Superior temporal gyrus (tissue), 1 donor: ENCODE measurements around the gene MOB2.

Experiments
- DNase-seq: peaks from one replicate; pipeline ENCODE4 v3.0.0-alpha.2; 2016; ENCODE audit errors: extremely low spot score

Gene MOB2

DNA sequence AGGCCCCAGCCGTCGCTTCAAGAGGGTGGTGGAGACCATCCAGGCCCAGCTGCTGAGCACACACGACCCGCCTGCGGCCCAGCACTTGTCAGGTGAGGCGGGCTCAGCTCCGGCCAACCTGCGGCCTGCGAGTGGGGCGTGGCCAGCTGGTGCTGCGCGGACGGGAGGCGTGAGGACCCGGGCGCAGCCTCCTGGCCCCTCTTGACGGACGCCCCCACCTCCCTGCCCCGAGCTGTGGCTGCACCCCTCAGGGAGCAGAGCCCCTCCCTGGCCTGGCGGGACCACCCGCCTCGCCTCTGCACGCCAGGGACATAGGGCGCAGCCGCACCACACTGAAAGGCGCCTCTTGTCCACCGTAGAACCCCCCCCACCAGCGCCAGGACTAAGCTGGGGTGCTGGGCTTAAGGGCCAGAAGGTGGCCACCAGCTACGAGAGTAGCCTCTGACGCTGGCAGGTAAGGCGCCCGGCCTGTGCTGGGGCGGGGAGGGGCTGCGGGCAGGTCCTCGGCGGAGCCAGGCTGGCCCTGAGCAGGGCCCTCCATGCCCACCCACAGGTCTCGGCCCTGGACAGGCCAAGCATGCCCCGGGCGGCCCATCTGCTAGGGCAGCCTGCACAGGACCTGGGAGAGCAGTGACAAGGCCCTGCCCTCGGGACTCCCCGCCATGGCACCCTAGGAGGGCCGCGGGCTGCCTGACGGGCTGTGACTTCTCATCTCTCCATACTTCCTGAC lies 29.8 kb downstream of the MOB2 start:
- DNase-seq = no peak

DNA sequence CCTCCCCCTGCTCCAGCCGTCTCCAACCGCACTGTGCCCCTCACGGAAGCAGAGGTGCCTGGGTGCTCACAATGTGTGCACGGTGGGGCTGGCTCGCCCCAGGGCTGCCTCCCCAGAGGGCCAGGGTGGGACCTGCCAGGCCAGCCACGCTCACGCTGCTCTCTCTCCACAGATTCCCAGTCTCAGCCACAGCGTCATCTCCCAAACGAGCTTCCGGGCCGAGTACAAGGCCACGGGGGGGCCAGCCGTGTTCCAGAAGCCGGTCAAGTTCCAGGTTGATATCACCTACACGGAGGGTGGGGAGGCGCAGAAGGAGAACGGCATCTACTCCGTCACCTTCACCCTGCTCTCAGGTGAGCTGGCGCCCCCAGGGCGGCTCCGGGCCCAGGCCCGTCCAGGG lies 30.4 kb downstream of the MOB2 start:
- DNase-seq = no peak

DNA sequence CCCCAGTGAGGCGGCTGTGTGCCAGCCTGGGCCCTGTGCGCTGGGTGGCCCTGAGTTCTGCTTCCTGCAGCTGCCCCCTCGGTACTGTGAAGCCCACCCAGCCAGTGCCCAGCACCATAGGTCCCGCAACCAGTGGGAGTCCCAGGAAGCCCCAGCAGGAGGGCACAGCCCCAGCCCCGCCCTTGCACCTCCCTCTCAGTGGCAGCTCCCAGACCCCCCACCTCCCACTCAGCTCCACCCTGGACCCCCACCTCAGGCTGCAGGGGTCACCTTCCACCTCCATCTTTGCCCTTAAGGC lies 30.9 kb downstream of the MOB2 start:
- DNase-seq = no peak

DNA sequence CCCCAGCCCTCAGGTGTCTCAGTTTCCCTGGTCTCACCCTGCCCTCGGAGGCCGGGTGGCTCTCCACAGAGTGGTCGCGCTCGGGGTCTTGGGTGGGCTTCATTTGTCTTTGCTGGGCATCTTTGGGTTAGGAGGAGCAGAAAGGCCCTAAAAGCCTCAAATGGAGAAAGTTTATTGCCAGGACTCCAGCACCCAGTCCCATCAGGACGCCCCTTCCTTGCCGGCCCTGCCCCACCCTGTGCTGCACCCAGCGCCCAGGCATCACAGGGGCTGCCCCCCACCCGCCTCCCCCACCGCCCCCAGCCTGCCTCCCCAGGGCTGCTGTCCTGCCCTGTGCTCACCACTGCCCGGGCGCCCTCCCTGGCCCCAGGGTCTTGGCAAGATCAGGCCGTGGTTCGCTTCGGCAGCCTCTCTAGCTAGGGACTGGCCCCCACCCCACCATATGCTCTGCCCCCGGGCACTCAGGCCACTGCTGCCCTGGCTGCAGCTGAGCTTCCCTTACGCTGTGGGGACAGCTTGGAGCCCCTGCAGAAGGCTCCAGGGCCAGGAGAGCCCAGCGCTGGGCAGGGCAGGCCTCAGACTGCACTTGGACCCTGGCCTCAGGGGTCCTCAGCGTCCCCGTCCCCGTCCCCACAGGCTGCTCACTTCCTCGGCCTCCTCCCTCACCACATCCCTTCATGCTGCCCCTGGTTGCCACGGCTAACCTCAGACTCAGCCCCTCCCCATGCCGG lies 31.4 kb downstream of the MOB2 start:
- no peak for DNase-seq

DNA sequence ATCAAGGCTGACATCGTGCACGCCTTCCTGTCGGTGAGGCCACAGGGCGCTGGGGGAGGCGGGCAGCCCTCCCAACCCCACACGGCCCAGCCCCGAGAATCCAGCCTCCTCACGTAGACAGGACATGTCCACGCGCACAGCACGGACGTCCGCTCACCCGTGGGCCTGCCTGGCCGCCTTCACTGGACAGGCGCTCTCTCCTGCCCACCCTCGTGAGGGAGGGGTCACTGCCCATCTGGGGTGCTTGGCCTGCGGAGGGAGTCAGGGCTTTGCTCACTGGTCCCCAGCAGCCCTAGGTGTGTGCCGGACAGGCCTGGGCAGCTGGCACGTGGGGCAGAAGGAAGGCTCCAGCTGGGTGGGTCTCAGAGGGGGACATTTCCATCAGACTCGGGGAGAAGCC lies 32.0 kb downstream of the MOB2 start:
- no peak for DNase-seq

DNA sequence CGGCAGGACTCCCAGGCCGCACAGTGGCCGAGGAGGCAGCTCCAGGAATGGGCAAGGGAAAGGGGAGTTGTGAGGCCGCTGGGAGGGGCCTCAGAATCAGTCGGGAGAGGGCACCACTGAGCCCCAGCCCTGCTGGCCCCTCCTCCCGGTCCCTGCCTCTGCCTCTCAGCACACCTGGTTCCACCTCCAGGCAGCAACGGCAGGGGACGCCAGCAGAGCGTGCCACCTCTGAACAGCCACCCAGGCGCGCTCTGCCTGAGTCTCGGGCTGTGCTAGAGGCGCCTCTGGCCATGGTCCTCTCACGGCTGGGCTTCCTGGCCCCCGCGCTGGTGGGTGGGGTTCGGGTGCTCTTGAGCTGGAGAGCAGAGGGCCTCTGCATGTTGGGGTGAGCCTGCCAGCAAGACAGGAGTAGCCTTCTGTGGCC lies 33.0 kb downstream of the MOB2 start:
- no peak for DNase-seq

DNA sequence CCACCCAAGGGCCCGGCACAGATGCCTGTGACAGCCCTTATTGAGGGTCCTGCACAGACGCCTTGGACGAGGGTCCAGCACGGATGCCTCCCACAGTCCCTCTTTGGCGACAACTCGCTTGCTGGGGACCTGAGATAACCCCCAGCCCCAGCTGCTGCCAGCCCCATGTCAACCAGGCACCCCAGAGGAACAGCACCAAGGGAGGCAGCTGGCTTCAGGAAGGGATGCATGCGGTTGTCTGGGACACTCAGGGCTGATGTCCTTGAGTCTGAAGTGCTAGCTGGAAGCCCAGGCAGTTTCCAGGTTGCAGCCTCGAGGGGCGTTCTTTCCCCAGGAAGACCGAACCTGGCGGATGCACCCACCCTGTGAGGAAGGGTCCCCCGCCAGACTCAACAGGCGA lies 33.8 kb downstream of the MOB2 start:
- DNase-seq = no peak

DNA sequence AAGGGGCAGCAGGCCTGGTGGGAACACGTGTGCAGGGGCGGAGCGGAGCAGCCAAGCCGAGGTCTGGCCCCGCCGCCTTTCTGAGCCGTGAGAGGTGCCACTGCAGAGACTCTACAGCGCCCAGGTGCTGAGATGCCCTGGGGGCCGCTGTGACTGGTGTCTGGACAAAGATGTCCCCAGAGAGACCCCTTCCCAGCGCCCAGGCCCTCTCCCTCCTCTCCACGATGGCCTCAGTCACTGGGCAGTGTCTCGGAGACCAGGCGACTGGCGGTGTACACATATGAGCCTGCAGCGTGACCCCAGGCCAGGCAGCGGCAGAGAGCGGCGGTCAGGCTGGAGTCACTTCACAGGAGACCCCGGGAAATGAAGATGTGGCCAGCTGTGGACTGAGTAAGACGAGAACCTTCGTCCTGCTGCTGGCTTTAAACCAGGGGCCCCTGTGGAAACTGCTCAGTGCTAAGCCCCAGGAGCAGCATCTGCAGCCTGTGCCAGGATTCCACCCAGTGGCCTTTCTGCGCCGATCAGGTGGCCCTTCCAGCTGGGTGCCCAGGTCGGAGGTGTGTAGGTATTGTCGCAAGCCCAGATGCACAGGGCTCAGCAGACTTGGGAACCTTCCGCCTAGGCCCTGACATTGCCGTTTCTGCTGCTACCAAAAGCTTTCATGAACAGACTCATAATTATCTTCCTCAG lies 34.7 kb downstream of the MOB2 start:
- DNase-seq = no peak

DNA sequence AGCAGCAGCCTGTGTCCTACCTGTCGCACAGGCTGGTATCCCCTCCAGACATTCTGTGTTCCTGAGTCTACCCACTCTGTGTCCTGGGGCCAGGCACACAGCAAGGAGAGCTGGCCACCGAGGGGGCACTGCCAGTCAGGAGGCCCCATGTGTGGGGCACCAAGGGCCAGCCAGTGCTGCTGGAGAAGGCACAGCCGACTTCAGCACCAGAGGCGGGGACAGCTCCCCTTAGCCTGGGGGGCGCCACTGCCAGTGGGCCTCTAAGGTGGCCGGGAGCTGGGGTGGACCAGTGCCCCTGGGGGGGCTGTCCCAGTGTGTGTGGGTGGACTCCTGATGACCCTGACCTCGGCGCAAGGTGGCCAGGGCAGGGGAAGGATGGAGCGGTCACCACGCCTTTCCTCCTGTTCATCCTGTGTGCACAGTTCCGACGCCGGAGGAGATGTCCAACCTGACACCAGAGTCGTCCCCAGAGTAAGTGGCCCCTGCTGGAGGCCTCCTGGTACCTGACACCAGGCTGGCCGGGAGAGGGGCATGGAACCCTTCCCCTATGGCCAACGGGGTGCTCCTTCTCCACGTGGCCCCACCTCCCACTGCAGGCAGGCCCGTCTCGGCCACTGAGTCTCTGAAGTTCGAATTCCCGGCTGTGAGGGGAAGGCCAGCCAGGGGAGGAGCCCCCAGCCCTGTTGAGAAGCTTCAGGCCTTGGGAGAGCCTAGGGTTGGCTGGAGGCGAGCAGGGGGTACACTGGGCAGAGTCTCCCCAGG lies 35.4 kb downstream of the MOB2 start:
- no peak for DNase-seq

DNA sequence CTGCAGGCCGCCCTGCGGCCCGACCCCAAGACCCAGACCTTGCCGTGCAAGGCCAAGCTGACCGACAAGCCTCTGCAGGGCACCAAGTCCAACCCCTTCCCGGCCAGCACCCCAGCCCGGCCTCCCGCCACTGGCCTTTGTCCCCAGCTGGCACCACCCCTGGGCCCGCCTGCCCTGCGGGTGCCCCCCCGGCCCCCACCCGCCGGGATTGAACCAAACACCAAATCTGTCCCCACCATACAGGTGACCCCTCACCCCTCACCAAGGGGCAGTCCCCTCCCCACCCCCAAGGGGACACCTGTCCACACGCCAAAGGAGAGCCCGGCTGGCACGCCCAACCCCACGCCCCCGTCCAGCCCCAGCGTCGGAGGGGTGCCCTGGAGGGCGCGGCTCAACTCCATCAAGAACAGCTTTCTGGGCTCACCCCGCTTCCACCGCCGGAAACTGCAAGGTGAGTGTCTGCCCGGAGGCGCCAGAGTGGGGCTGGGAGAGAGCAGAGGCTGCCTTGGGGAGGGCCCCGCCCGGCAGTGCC lies 36.2 kb downstream of the MOB2 start:
- no peak for DNase-seq

DNA sequence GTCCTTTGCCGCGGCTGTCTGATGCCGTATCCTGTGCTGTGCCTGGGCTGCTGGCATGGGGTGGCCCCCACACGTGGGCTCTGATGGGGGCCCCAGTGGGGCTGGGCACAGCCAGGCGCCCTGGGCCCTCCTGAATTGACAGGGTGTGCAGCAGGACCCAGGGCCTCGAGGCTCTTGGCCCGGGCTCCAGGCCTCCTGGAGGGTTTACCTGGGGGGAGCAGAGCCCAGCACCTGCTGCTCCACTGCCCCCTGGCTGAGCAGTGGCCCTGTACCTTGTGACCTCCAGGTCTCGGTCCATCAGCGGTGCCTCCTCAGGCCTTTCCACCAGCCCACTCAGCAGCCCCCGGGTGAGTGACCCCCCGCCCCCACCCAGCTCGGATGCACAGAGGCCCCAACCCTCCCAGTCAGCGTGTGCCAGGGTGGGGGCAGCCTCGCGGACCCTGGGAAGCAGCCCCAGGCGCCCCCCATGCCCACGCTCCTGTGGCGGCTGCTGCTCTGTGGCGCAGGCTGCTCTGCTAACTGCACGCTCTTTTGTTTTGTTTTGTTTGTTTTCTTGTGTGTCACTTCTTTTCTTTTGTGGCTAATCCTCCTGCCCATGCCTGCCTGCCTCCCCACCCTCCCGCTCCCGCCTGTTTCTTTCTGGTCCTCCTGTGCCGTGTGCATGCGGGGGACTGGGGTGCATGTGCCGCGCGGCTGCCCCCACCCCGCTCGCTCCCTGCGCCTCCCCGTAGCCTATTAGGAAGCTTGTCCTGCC lies 36.9 kb downstream of the MOB2 start:
- no peak for DNase-seq

DNA sequence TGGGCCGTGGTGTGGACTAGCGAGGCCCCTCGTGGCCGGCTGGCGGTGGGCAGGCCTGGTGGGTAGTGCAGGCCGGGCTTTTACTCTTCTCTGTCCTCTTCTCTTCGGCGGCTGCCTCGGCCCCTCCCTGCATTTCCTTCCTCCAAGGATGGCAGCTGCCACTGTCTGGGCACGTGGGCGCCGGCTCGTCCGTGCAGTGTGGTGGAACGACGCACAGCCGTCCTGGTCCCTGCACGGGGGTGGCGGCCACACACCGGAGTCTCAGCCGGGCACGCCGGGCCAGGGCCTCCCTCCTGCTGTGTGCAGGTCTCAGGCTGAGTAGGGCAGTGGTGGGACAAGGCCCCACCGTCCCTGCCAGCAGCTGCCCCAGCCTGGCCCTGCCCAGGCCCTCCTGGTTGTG lies 37.7 kb downstream of the MOB2 start:
- DNase-seq = no peak

DNA sequence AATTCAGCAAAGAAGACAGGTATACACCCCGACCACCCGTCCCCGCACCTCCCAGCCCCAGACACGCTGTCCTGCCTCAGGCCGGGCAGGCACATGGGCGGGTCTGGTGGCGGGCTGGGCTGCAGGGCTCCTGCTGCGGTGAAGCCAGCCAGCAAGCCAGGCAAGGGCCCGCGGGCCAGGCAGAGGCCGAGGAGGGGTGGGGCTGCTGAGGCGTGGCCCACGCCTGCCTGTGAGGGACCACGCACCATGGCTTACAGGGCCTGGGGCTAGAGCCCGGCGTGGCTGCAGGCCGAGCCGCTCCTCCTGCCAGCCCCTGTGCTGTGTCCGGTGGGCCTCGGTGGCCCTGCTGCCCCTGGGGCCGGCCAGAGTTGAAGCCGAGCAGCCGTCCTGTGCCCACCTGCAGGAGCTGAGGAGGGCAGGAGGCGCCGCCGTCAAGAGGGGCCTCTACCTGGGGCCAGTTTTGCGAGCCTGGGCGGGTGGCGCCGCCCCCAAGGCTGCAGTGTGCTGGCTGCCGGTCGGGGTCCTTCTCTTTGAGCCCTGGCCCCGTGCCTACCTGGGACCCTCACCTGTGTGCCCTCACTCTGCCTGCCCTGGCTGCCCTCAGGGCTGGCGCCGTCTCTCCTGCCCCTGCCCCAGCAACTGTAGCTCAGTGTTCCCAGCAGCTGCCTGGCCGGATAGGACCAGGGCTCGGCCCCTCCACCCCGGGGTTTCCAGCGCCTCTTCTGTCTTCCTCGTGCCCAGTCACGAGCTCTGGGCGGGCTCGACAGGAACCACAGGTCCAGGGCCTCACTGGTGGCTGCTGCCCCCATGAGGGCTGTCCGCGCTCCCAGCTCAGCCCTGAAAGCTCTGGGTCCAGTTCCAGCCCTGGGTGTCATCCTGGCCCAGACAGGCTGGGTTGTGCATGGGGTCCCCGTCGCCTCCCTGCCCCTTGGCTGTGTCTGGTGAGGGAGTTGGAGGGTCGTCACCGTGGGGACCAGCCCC lies 38.4 kb downstream of the MOB2 start:
- peak; percentile 75 for DNase-seq

DNA sequence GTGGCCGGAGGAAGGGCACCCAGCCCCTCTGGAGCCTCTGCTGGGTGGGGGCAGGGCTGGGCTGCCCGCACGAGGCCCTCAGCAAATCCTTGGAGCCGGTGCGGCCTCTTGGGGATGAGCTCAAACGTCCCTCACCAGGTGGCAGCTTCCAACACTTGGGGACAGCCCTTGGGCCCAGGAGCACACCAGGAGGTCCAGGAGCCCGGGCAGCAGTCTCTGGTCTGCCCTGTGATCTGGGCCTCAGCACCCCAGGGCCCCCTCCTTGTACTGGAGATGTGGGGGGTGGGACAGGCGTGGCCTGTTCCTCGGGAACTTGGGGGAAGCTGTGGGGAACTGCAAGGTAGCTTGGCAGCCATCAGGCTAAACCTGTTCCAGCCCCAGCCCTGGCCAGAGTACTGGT lies 40.0 kb downstream of the MOB2 start:
- DNase-seq = no peak

DNA sequence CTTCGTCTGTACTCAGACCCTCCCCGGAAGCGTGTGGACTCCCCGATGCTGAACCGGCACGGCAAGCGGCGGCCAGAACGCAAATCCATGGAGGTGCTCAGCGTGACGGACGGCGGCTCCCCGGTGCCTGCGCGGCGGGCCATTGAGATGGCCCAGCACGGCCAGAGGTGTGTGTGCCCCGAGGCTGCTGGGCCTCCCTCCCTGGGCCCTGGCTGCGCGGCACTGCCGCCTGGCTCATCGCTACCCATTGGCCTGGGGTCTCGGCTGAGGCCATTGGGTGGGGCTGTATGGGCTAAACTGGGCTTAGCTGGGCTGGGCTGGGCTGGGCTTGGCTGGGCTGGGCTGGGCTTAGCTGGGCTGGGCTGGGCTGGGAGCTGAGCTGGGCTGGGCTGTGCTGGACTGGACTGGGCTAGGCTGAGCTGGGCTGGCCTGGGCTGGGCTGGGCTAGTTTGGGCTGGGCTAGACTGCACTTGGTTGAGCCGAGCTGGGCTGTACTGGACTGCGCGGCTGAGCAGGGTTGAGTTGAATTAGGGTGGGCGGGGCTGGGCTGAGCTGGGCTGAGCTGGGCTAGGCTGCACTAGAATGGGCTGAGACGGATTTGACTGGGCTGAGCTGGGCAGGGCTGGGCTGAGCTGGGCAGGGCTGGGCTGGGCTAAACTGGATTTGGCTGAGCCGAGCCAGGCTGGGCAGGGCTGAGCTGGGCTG lies 40.7 kb downstream of the MOB2 start:
- no peak for DNase-seq

DNA sequence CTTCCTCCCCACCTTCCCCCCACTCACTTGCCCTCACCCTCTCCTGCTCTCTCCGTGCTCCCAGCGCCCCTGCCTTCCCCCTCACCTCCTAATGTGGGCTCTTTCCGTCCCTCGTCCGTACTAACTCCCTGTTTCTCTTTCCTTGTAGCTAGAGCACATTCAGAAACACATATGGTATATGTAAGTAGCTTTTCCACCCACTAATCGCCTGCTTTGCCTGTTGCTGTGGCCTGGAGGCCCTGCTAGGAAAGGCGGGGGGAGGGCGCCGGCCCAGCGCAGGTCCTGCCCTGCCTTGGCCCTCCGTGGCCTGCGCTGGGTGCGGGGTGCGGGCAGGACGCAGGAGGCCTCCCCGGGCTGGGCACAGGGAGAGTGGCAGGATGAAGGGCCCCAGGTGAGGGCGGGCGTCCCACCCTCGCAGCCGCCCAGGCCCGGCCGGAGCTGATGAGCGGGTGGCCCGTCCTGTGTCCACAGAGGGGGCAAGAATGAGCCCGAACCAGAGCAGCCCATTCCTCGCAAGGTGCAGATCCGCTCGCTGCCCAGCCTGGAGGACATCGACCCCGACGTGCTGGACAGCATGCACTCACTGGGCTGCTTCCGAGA lies 41.7 kb downstream of the MOB2 start:
- DNase-seq = no peak

DNA sequence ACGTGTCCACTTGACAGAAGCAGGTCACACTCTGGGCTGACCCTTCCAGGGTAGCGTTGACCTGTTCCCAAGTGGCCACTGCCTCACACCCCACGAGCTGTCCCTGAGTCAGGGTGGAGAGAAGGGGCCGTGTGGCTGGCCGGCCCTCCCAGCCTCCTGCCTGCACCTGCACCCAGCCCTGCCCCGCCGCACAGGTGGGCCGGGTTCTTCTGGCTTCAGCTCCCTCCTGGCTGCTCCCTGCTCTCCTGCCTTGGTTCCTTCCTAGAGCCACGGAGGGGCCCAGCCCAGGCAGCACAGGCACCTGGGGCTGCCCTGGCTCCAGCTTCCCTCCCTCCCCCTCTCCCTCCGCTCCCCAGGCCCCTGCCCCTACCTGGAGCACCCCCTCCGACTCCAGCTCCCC lies 42.3 kb downstream of the MOB2 start:
- DNase-seq = no peak

DNA sequence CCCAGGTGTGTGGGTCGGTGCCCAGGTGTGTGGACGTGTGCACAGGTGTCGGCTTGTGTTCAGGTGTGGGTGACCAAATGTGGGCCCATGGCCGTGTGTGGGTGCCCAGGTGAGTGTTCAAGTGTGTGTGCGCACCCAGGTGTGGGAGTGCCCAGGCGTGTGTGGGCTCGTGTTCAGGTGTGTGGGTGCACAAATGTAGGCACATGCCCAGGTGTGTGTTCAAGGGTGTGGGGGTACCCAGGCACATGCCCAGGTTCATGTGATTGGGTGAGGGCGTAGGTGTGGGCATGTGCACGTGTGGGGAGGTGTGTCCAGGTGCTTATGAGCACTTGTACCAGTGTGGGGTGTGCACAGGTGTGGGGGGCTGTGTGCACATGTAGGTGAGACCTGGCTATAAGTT lies 42.8 kb downstream of the MOB2 start:
- no peak for DNase-seq

DNA sequence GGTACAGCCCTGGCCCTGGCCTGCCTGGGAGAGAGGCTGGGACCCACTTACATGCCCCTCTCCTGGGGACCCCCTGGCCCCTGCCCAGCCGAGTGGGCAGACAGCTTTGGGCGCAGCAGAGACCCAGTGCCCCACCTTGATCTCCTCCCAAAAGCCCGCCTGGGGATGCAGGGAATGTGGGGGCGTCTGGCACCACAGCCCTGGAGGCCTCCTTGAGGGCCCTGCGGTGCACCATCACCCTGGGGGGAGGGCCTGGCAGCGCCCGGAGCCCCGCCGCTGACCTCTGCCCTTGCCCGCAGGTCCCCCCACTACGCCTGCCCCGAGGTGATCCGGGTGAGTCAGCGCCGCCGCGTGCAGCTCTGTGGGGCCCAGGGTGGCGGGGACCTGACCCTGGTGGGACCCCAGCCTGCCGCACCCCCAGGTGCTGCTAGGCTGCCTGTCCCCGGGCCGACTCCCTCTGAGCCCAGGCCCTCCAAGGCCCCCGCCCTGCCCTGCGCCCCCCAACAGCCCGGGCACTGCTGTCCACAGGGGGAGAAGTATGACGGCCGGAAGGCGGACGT lies 43.7 kb downstream of the MOB2 start:
- DNase-seq = no peak
